ENCODE results near the gene LRCH3. TPM values are rescaled to one million over a fixed set of nuclear protein-coding genes. Genes with fewer than 3 reads are reported as not detected.
"Not testable (repeated sequence)": the region's sequence is repeated elsewhere in the genome, so short reads cannot be mapped to it uniquely, and the experiment has no call there.

The LRCH3 gene
- total RNA-seq, 1 experiment from 2014 or later, result 56.4 TPM

DNA sequence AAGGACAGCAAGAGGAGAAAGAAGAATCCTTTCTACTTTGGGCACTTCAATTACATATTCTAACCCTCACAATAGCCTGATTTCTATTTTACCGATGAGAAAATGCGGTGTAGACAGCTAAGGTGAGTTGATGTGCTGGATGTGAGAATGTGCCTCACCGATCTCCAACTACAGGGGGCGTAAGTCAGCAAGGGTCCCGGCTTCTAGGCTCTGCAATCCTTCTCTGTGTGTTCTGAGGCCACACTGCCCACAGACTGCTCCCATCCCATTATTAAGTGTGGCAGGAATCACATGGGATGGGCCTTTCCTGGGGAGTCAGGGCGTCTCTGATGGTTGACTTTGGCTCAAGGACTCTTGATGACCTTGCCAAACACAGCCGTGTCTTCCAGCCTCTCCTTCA lies 135.4 kb downstream of the LRCH3 start:
- H3K14ac ChIP-seq (ENCODE audit: insufficient read depth, low read length), result no peak overlapping the region
- H3K27me3 ChIP-seq (ENCODE audit: insufficient read depth, low read length), result no peaks in the 10 kb centered on the region
- H2BK15ac ChIP-seq (ENCODE audit: low read depth, low read length), result no peak overlapping the region
- no peaks in the 10 kb centered on the region; the same call in 1 of the 2 replicates for H3K27me3 Mint-ChIP-seq (ENCODE audit: low read depth)
- H2BK20ac ChIP-seq (ENCODE audit: low read depth, low read length, poor library complexity, severe bottlenecking), result no peak overlapping the region
- H2BK12ac ChIP-seq (ENCODE audit: insufficient read length, low read depth, low read length), result no peak overlapping the region
- peak; percentile 67 for DNase-seq
- no peaks in the 10 kb centered on the region for H3K23me2 ChIP-seq (ENCODE audit: insufficient read length, low read depth, low read length, poor library complexity, severe bottlenecking)
- H3K4me1 ChIP-seq (ENCODE audit: insufficient read depth, low read length), result no peaks in the 10 kb centered on the region
- TF ChIP-seq, protein P1, sequence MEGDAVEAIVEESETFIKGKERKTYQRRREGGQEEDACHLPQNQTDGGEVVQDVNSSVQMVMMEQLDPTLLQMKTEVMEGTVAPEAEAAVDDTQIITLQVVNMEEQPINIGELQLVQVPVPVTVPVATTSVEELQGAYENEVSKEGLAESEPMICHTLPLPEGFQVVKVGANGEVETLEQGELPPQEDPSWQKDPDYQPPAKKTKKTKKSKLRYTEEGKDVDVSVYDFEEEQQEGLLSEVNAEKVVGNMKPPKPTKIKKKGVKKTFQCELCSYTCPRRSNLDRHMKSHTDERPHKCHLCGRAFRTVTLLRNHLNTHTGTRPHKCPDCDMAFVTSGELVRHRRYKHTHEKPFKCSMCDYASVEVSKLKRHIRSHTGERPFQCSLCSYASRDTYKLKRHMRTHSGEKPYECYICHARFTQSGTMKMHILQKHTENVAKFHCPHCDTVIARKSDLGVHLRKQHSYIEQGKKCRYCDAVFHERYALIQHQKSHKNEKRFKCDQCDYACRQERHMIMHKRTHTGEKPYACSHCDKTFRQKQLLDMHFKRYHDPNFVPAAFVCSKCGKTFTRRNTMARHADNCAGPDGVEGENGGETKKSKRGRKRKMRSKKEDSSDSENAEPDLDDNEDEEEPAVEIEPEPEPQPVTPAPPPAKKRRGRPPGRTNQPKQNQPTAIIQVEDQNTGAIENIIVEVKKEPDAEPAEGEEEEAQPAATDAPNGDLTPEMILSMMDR (conservative IDR thresholded peaks at IDR 0.05), result peak; percentile 73
- H3K79me1 ChIP-seq (ENCODE audit: insufficient read depth, low read depth, low read length, poor library complexity, severe bottlenecking), result no peaks in the 10 kb centered on the region
- H3K9ac ChIP-seq (ENCODE audit: extremely low read depth, insufficient read length, low read length), result no peak overlapping the region
- no peak overlapping the region for H3K4me2 ChIP-seq (ENCODE audit: insufficient read depth, insufficient read length, low read length)
- no peaks in the 10 kb centered on the region for H4K20me1 ChIP-seq (ENCODE audit: control insufficient read depth, insufficient read depth, insufficient read length)
- H4K8ac ChIP-seq (replicated peaks; ENCODE audit: insufficient read length, low read depth, low read length), result no peak overlapping the region
- H3K4ac ChIP-seq (ENCODE audit: low read depth, low read length), result no peak overlapping the region
- no peak overlapping the region for H2AFZ ChIP-seq (ENCODE audit: low read length)
- no peaks in the 10 kb centered on the region for H3K4me1 Mint-ChIP-seq
- H2BK5ac ChIP-seq (ENCODE audit: insufficient read length, low read length), result no peak overlapping the region
- H3T11ph ChIP-seq (ENCODE audit: low read length), result no peak overlapping the region
- no peak overlapping the region for H3K4me3 Mint-ChIP-seq
- H2AK5ac ChIP-seq (ENCODE audit: insufficient read length, low read length), result no peak overlapping the region
- no peak overlapping the region for H4K91ac ChIP-seq (ENCODE audit: insufficient read length, low read depth, low read length)
- no peak overlapping the region; a peak in 1 of 7 replicates for H3K27ac Mint-ChIP-seq
- no peak overlapping the region for H4K5ac ChIP-seq (ENCODE audit: insufficient read length, low read depth, low read length)
- H3K9me3 Mint-ChIP-seq, result peaks cover 3% of the 10 kb centered on the region in 2 experiments; a peak in 1 of 5 replicates
- H3K23ac ChIP-seq (ENCODE audit: insufficient read length, low read depth, low read length), result no peak overlapping the region
- no peaks in the 10 kb centered on the region for H3K9me3 ChIP-seq (ENCODE audit: control insufficient read depth, low read depth, low read length)
- WGBS (ENCODE audit: extremely low coverage, insufficient read length, low lambda C conversion rate), result no CpG with 5 or more reads among the region's 7 CpGs
- H2BK120ac ChIP-seq (ENCODE audit: low read depth, low read length, poor library complexity, severe bottlenecking), result no peak overlapping the region
- no peak overlapping the region for H3K18ac ChIP-seq (ENCODE audit: insufficient read length, low read depth, low read length)
- peaks cover 4 to 5% (median 4%) of the 10 kb centered on the region in 3 experiments; a peak in 5 of 7 replicates for H3K36me3 Mint-ChIP-seq (ENCODE audit: insufficient read depth in 1 of 3, low read depth in 3 of 3)
- no peaks in the 10 kb centered on the region for H3K79me2 ChIP-seq (ENCODE audit: insufficient read depth, low read length)
- H3K27ac ChIP-seq (ENCODE audit: insufficient read length, low read depth, low read length), result no peak overlapping the region
- H3K56ac ChIP-seq (ENCODE audit: insufficient read length, low read depth, low read length), result no peak overlapping the region

DNA sequence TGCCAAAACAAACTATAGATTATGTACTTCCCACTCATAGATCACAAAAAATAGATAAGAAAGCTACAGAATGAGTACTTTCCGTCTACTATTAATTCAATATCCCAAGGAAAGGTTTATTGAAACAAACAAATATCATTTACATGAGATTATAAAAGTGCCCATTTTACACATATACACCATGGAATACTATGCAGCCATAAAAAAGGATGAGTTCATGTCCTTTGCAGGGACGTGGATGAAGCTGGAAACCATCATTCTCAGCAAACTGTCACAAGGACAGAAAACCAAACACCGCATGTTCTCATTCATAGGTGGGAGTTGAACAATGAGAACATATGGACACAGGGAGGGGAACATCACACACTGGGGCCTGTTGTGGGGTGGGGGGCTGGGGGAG lies 136.5 kb downstream of the LRCH3 start:
- not testable (repeated sequence) for H4K8ac ChIP-seq (replicated peaks; ENCODE audit: insufficient read length, low read depth, low read length); H2AFZ ChIP-seq (ENCODE audit: low read length); H4K91ac ChIP-seq (ENCODE audit: insufficient read length, low read depth, low read length); H2AK5ac ChIP-seq (ENCODE audit: insufficient read length, low read length); H3K4me1 ChIP-seq (ENCODE audit: insufficient read depth, low read length); H2BK120ac ChIP-seq (ENCODE audit: low read depth, low read length, poor library complexity, severe bottlenecking); H3K79me1 ChIP-seq (ENCODE audit: insufficient read depth, low read depth, low read length, poor library complexity, severe bottlenecking); H3K4me2 ChIP-seq (ENCODE audit: insufficient read depth, insufficient read length, low read length); H3K27ac ChIP-seq (ENCODE audit: insufficient read length, low read depth, low read length); H3K14ac ChIP-seq (ENCODE audit: insufficient read depth, low read length); H3K4ac ChIP-seq (ENCODE audit: low read depth, low read length); DNase-seq; H4K20me1 ChIP-seq (ENCODE audit: control insufficient read depth, insufficient read depth, insufficient read length); H3K27me3 ChIP-seq (ENCODE audit: insufficient read depth, low read length); H3T11ph ChIP-seq (ENCODE audit: low read length); H3K27me3 Mint-ChIP-seq (ENCODE audit: low read depth); H3K9me3 ChIP-seq (ENCODE audit: control insufficient read depth, low read depth, low read length); H3K27ac Mint-ChIP-seq; H2BK20ac ChIP-seq (ENCODE audit: low read depth, low read length, poor library complexity, severe bottlenecking); H3K56ac ChIP-seq (ENCODE audit: insufficient read length, low read depth, low read length); H3K23me2 ChIP-seq (ENCODE audit: insufficient read length, low read depth, low read length, poor library complexity, severe bottlenecking); H3K9me3 Mint-ChIP-seq; H3K18ac ChIP-seq (ENCODE audit: insufficient read length, low read depth, low read length); H3K4me1 Mint-ChIP-seq; H3K9ac ChIP-seq (ENCODE audit: extremely low read depth, insufficient read length, low read length); H2BK12ac ChIP-seq (ENCODE audit: insufficient read length, low read depth, low read length); H3K36me3 Mint-ChIP-seq (ENCODE audit: insufficient read depth in 1 of 3, low read depth in 3 of 3); H2BK15ac ChIP-seq (ENCODE audit: low read depth, low read length); H3K4me3 Mint-ChIP-seq; H3K23ac ChIP-seq (ENCODE audit: insufficient read length, low read depth, low read length); H4K5ac ChIP-seq (ENCODE audit: insufficient read length, low read depth, low read length); H3K79me2 ChIP-seq (ENCODE audit: insufficient read depth, low read length); H2BK5ac ChIP-seq (ENCODE audit: insufficient read length, low read length)
- WGBS (ENCODE audit: extremely low coverage, insufficient read length, low lambda C conversion rate), result no CpG with 5 or more reads among the region's 3 CpGs
